HEK293 (cell line): ENCODE measurements around the gene URAD.

ENCODE experiments used
- CTCF ChIA-PET: fragments of 350-600 bp; formaldehyde crosslinking; extraction: SDS; loops from one replicate; lab custom pipeline; 2021; ENCODE audit warnings: antibody characterized with exemption; lab: Yijun Ruan, JAX
- POLR2A ChIA-PET: fragments of 300-600 bp; formaldehyde crosslinking; extraction: SDS; loops from one replicate; lab custom pipeline; 2020; ENCODE audit warnings: antibody characterized with exemption, inconsistent platforms; lab: Yijun Ruan, JAX
- H3K27ac ChIP-seq: fragments of 200-500 bp; sonication (Bioruptor generic); 2 replicates; pipeline ENCODE4 v1.5.1; 2014; ENCODE audit warnings: low read depth, low read length, control low read depth, inconsistent platforms; ENCODE audit errors: extremely low read depth
- H3K36me3 ChIP-seq, 2 experiments: fragments of 200-500 bp in 1 of 2; sonication (Bioruptor generic) in 1 of 2; 1 replicate in 1 of 2; 2 replicates in 1 of 2; pipeline ENCODE4 v1.5.1; 2014 to 2017; ENCODE audit warnings: inconsistent platforms in 2 of 2, low read length in 2 of 2; ENCODE audit not compliant: control insufficient read depth in 2 of 2, insufficient read depth in 1 of 2
- H3K4me1 ChIP-seq: fragments of 200-500 bp; sonication (Bioruptor generic); 2 replicates; pipeline ENCODE4 v1.5.1; 2014; ENCODE audit warnings: mild to moderate bottlenecking, low read length, inconsistent platforms; ENCODE audit not compliant: control insufficient read depth, insufficient read depth
- H3K4me3 ChIP-seq: 2 replicates; pipeline ENCODE4 v1.5.1; 2011; ENCODE audit warnings: low read depth, mild to moderate bottlenecking, control low read depth, low read length, moderate library complexity
- H3K9me3 ChIP-seq: fragments of 200-500 bp; sonication (Bioruptor generic); 2 replicates; pipeline ENCODE4 v1.5.1; 2014; ENCODE audit warnings: low read depth, low read length, inconsistent platforms; ENCODE audit not compliant: control insufficient read depth, insufficient read depth
- EGR2 ChIP-seq: fragments of 450-650 bp; formaldehyde crosslinking; IDR thresholded peaks from 2 replicates; pipeline ENCODE4 v1.5.1; 2016; ENCODE audit warnings: low read depth, missing biosample characterization, missing genetic modification characterization
- GLI4 ChIP-seq: fragments of 450-650 bp; formaldehyde crosslinking; IDR thresholded peaks from 2 replicates; pipeline ENCODE4 v1.5.1; 2016; ENCODE audit warnings: missing biosample characterization, missing genetic modification characterization
- GLIS1 ChIP-seq: fragments of 450-650 bp; formaldehyde crosslinking; IDR thresholded peaks from 2 replicates; pipeline ENCODE4 v1.5.1; 2016; ENCODE audit warnings: missing biosample characterization, missing genetic modification characterization
- MZF1 ChIP-seq: fragments of 450-650 bp; formaldehyde crosslinking; IDR thresholded peaks from 2 replicates; pipeline ENCODE4 v1.5.1; 2017; ENCODE audit warnings: missing biosample characterization, missing genetic modification characterization, borderline replicate concordance
- PRDM1 ChIP-seq: fragments of 450-650 bp; formaldehyde crosslinking; IDR thresholded peaks from 2 replicates; pipeline ENCODE4; 2016; ENCODE audit warnings: missing biosample characterization, missing genetic modification characterization
- SP2 ChIP-seq: fragments of 450-650 bp; formaldehyde crosslinking; IDR thresholded peaks from 2 replicates; pipeline ENCODE4 v1.5.1; 2016; ENCODE audit warnings: missing biosample characterization, missing genetic modification characterization
- SP3 ChIP-seq: fragments of 450-650 bp; formaldehyde crosslinking; IDR thresholded peaks from 2 replicates; pipeline ENCODE4 v1.5.1; 2016; ENCODE audit warnings: missing biosample characterization, missing genetic modification characterization
- SP7 ChIP-seq: fragments of 450-650 bp; formaldehyde crosslinking; IDR thresholded peaks from 2 replicates; pipeline ENCODE4 v1.5.1; 2016; ENCODE audit warnings: missing biosample characterization, missing genetic modification characterization
- WT1 ChIP-seq: fragments of 450-650 bp; formaldehyde crosslinking; IDR thresholded peaks from 2 replicates; pipeline ENCODE4 v1.5.1; 2016; ENCODE audit warnings: missing biosample characterization, missing genetic modification characterization
- ZBTB11 ChIP-seq: fragments of 450-650 bp; formaldehyde crosslinking; conservative IDR thresholded peaks from 2 replicates; pipeline ENCODE4 v1.5.1; 2016; ENCODE audit warnings: low read depth, missing biosample characterization, missing genetic modification characterization
- ZBTB17 ChIP-seq: fragments of 450-650 bp; formaldehyde crosslinking; IDR thresholded peaks from 2 replicates; pipeline ENCODE4 v1.5.1; 2016; ENCODE audit warnings: missing biosample characterization, missing genetic modification characterization
- ZBTB7A ChIP-seq: fragments of 450-650 bp; formaldehyde crosslinking; IDR thresholded peaks from 2 replicates; pipeline ENCODE4 v1.5.1; 2016; ENCODE audit warnings: low read depth, missing biosample characterization, missing genetic modification characterization
- ZFP3 ChIP-seq: fragments of 450-650 bp; formaldehyde crosslinking; IDR thresholded peaks from 2 replicates; pipeline ENCODE4 v1.5.1; 2016; ENCODE audit warnings: low read depth, missing biosample characterization, missing genetic modification characterization
- ZNF157 ChIP-seq: fragments of 450-650 bp; formaldehyde crosslinking; IDR thresholded peaks from 2 replicates; pipeline ENCODE4 v1.5.1; 2016; ENCODE audit warnings: missing biosample characterization, missing genetic modification characterization
- ZNF18 ChIP-seq: fragments of 450-650 bp; formaldehyde crosslinking; IDR thresholded peaks from 2 replicates; pipeline ENCODE4 v1.5.1; 2016; ENCODE audit warnings: missing biosample characterization, missing genetic modification characterization
- ZNF274 ChIP-seq, 2 experiments: fragments of 200-500 bp in 1 of 2; fragments of 450-650 bp in 1 of 2; sonication (Bioruptor generic) in 1 of 2; formaldehyde crosslinking in 1 of 2; IDR thresholded peaks; 2 replicates each; pipeline versions ENCODE4 v1.5.1 to v1.6.1; 2014 to 2016; ENCODE audit warnings: borderline replicate concordance in 1 of 2, inconsistent platforms in 1 of 2, low read length in 1 of 2, missing biosample characterization in 1 of 2, missing genetic modification characterization in 1 of 2
- ZNF341 ChIP-seq: fragments of 450-650 bp; formaldehyde crosslinking; IDR thresholded peaks from 2 replicates; pipeline ENCODE4; 2016; ENCODE audit warnings: low read depth, missing biosample characterization, missing genetic modification characterization
- ZNF366 ChIP-seq: fragments of 450-650 bp; formaldehyde crosslinking; conservative IDR thresholded peaks from 2 replicates; pipeline ENCODE4 v1.5.1; 2016; ENCODE audit warnings: missing biosample characterization, missing genetic modification characterization
- ZNF501 ChIP-seq: fragments of 450-650 bp; formaldehyde crosslinking; IDR thresholded peaks from 2 replicates; pipeline ENCODE4 v1.5.1; 2016; ENCODE audit warnings: missing biosample characterization, missing genetic modification characterization
- ZNF777 ChIP-seq: fragments of 450-650 bp; formaldehyde crosslinking; IDR thresholded peaks from 2 replicates; pipeline ENCODE4 v1.5.1; 2017; ENCODE audit warnings: missing biosample characterization, missing genetic modification characterization, borderline replicate concordance
- ZSCAN18 ChIP-seq: fragments of 450-650 bp; formaldehyde crosslinking; IDR thresholded peaks from 2 replicates; pipeline ENCODE4 v1.5.1; 2016; ENCODE audit warnings: missing biosample characterization, missing genetic modification characterization
- ZSCAN30 ChIP-seq: fragments of 450-650 bp; IDR thresholded peaks from 2 replicates; pipeline ENCODE4 v1.5.1; 2018; ENCODE audit warnings: missing biosample characterization, mild to moderate bottlenecking, missing genetic modification characterization, moderate library complexity
- TF ChIP-seq, protein P1 (sequence below): fragments of 450-650 bp; formaldehyde crosslinking; IDR thresholded peaks from 2 replicates; pipeline ENCODE4 v1.5.1; 2016; ENCODE audit warnings: missing biosample characterization, missing genetic modification characterization
- TF ChIP-seq, protein P2 (sequence below): fragments of 450-650 bp; formaldehyde crosslinking; IDR thresholded peaks from 2 replicates; pipeline ENCODE4 v1.5.1; 2017; ENCODE audit warnings: missing biosample characterization, missing genetic modification characterization

The URAD gene

GRCh38 chr13:27969082-27969865, 19.2 kb downstream of the URAD start, which contains the start of gene CDX2:
CDX2 (minus strand) TSS chr13:27969315; CDS start chr13:27969006, 309 bp downstream.
- no peaks in the 10 kb centered on the region for H3K9me3 ChIP-seq
- POLR2A ChIA-PET = no interaction called here
- peak within 1 kb of the TSS; percentile 47 for H3K4me3 ChIP-seq
- peaks cover 0 to 6% of the 10 kb centered on the region in 2 experiments; a peak in 2 of 3 replicates for H3K36me3 ChIP-seq
- H3K4me1 ChIP-seq = no peaks in the 10 kb centered on the region
- peak within 1 kb of the TSS; percentile 81; the same call in 1 of the 2 replicates for H3K27ac ChIP-seq
- CTCF ChIA-PET = interaction anchor here (0.8 to 1.5 kb wide), 3 partner anchors 14 to 607 kb away, joined by 3 to 5 read pairs (median 4); no protein-coding TSS in a partner anchor
- TF ChIP-seq ZNF341 (tag by site-specific recombination) = peak; percentile 98
- peak; percentile 85 for TF ChIP-seq ZNF366 (tag by site-specific recombination)
- TF ChIP-seq ZBTB17 (tag by site-specific recombination) = peak; percentile 73
- no peak for TF ChIP-seq ZNF18 (tag by site-specific recombination)
- TF ChIP-seq GLI4 = 0 out of 2 replicates have a peak, but pooled peaks have one; percentile 0
- peak; percentile 84 for TF ChIP-seq EGR2 (tag by site-specific recombination)
- no peak for TF ChIP-seq MZF1 (tag by site-specific recombination)
- TF ChIP-seq SP2 = peak; percentile 88
- TF ChIP-seq ZSCAN30 = peak; percentile 74; the same call in 1 of the 2 replicates
- TF ChIP-seq SP3 (tag by site-specific recombination) = peak; percentile 77
- 0 out of 2 replicates have a peak, but pooled peaks have one; percentile 6 for TF ChIP-seq ZBTB11 (tag by site-specific recombination)
- 0 out of 2 replicates have a peak, but pooled peaks have one; percentile 13 for TF ChIP-seq ZNF777 (tag by site-specific recombination)
- 0 out of 2 replicates have a peak, but pooled peaks have one; percentile 2 for TF ChIP-seq ZBTB7A (tag by site-specific recombination)
- peak; percentile 16; the same call in 1 of the 2 replicates for TF ChIP-seq ZNF501 (tag by site-specific recombination)
- TF ChIP-seq ZFP3 (tag by site-specific recombination) = no peak
- TF ChIP-seq, protein P1, sequence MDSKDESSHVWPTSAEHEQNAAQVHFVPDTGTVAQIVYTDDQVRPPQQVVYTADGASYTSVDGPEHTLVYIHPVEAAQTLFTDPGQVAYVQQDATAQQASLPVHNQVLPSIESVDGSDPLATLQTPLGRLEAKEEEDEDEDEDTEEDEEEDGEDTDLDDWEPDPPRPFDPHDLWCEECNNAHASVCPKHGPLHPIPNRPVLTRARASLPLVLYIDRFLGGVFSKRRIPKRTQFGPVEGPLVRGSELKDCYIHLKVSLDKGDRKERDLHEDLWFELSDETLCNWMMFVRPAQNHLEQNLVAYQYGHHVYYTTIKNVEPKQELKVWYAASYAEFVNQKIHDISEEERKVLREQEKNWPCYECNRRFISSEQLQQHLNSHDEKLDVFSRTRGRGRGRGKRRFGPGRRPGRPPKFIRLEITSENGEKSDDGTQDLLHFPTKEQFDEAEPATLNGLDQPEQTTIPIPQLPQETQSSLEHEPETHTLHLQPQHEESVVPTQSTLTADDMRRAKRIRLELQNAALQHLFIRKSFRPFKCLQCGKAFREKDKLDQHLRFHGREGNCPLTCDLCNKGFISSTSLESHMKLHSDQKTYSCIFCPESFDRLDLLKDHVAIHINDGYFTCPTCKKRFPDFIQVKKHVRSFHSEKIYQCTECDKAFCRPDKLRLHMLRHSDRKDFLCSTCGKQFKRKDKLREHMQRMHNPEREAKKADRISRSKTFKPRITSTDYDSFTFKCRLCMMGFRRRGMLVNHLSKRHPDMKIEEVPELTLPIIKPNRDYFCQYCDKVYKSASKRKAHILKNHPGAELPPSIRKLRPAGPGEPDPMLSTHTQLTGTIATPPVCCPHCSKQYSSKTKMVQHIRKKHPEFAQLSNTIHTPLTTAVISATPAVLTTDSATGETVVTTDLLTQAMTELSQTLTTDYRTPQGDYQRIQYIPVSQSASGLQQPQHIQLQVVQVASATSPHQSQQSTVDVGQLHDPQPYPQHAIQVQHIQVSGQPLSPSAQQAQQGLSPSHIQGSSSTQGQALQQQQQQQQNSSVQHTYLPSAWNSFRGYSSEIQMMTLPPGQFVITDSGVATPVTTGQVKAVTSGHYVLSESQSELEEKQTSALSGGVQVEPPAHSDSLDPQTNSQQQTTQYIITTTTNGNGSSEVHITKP (tag by site-specific recombination) = 0 out of 2 replicates have a peak, but pooled peaks have one; percentile 8
- peak; percentile 77 for TF ChIP-seq WT1 (tag by site-specific recombination)
- TF ChIP-seq PRDM1 = no peak
- TF ChIP-seq SP7 = peak; percentile 25; the same call in 1 of the 2 replicates
- TF ChIP-seq ZNF157 = no peak
- no peak for TF ChIP-seq ZSCAN18 (tag by site-specific recombination)
- TF ChIP-seq, protein P2, sequence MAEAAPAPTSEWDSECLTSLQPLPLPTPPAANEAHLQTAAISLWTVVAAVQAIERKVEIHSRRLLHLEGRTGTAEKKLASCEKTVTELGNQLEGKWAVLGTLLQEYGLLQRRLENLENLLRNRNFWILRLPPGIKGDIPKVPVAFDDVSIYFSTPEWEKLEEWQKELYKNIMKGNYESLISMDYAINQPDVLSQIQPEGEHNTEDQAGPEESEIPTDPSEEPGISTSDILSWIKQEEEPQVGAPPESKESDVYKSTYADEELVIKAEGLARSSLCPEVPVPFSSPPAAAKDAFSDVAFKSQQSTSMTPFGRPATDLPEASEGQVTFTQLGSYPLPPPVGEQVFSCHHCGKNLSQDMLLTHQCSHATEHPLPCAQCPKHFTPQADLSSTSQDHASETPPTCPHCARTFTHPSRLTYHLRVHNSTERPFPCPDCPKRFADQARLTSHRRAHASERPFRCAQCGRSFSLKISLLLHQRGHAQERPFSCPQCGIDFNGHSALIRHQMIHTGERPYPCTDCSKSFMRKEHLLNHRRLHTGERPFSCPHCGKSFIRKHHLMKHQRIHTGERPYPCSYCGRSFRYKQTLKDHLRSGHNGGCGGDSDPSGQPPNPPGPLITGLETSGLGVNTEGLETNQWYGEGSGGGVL (tag by site-specific recombination) = peak; percentile 88
- TF ChIP-seq ZNF274 (IDR thresholded peaks at IDR 0.05; ENCODE audit: low read length) = no peak
- no peak for TF ChIP-seq ZNF274 (tag by site-specific recombination; IDR thresholded peaks at IDR 0.05; ENCODE audit: borderline replicate concordance)
- TF ChIP-seq GLIS1 = no peak
